ENCODE data around the gene CREB5. TPM values are rescaled to one million over a fixed set of nuclear protein-coding genes. Genes with fewer than 3 reads are reported as not detected.

The CREB5 gene
- total and polyA plus RNA-seq, 2 experiments from 2014 or later, result 2.4 to 4.4 TPM

DNA sequence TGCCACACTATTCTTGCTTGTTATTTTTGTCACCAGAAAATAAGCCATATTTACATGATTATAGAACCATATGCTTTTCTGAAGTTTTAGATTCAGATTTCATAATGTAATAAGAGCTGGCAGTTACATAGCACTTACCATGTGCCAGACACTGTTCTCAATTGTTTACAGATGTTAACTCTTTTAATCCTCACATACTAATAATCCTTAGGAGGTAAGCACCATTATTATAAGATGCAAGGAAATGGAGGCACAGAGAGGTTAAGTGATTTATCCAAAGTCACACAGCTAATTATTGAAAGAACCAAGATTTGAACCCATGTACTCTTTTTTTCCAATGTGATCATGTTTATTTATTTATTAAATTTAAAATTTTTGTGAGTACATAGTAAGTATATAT is 57.2 kb downstream of the CREB5 start:
- H3K4me1 Mint-ChIP-seq, result peaks cover 12% of the 10 kb centered on the region
- H3K4me3 Mint-ChIP-seq, result no peak overlapping the region
- Histone ChIP-seq H3K36me3 (ENCODE audit: insufficient read depth) (no peaks in the 10 kb centered on the region), H2AFZ (no peak overlapping the region), H3K4me2 (no peak overlapping the region), H3K27me3 (ENCODE audit: insufficient read depth) (no peaks in the 10 kb centered on the region), H4K20me1 (replicated peaks; ENCODE audit: insufficient read depth) (no peaks in the 10 kb centered on the region), H3K9me2 (ENCODE audit: insufficient read depth) (no peaks in the 10 kb centered on the region), H3K4me1 (ENCODE audit: insufficient read depth) (no peaks in the 10 kb centered on the region), H3K27ac (ENCODE audit: low read depth) (no peak overlapping the region), H3F3A (replicated peaks; ENCODE audit: low read depth) (no peaks in the 10 kb centered on the region), H3K4me3 (no peak overlapping the region), H3K79me2 (replicated peaks; ENCODE audit: insufficient read depth) (no peaks in the 10 kb centered on the region)
- TF ChIP-seq ZNF114 (CRISPR knock-in tag; IDR thresholded peaks at IDR 0.05), result no peak
- TF ChIP-seq STAT1 (IDR thresholded peaks at IDR 0.05; ENCODE audit: unreplicated experiment), result no peak
- TF ChIP-seq, protein P1, sequence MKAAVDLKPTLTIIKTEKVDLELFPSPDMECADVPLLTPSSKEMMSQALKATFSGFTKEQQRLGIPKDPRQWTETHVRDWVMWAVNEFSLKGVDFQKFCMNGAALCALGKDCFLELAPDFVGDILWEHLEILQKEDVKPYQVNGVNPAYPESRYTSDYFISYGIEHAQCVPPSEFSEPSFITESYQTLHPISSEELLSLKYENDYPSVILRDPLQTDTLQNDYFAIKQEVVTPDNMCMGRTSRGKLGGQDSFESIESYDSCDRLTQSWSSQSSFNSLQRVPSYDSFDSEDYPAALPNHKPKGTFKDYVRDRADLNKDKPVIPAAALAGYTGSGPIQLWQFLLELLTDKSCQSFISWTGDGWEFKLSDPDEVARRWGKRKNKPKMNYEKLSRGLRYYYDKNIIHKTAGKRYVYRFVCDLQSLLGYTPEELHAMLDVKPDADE (IDR thresholded peaks at IDR 0.05), result no peak
- TF ChIP-seq, protein P2, sequence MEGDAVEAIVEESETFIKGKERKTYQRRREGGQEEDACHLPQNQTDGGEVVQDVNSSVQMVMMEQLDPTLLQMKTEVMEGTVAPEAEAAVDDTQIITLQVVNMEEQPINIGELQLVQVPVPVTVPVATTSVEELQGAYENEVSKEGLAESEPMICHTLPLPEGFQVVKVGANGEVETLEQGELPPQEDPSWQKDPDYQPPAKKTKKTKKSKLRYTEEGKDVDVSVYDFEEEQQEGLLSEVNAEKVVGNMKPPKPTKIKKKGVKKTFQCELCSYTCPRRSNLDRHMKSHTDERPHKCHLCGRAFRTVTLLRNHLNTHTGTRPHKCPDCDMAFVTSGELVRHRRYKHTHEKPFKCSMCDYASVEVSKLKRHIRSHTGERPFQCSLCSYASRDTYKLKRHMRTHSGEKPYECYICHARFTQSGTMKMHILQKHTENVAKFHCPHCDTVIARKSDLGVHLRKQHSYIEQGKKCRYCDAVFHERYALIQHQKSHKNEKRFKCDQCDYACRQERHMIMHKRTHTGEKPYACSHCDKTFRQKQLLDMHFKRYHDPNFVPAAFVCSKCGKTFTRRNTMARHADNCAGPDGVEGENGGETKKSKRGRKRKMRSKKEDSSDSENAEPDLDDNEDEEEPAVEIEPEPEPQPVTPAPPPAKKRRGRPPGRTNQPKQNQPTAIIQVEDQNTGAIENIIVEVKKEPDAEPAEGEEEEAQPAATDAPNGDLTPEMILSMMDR (conservative IDR thresholded peaks at IDR 0.05; ENCODE audit: low read depth in 2 of 2), result no peak
- TF ChIP-seq, protein P3, sequence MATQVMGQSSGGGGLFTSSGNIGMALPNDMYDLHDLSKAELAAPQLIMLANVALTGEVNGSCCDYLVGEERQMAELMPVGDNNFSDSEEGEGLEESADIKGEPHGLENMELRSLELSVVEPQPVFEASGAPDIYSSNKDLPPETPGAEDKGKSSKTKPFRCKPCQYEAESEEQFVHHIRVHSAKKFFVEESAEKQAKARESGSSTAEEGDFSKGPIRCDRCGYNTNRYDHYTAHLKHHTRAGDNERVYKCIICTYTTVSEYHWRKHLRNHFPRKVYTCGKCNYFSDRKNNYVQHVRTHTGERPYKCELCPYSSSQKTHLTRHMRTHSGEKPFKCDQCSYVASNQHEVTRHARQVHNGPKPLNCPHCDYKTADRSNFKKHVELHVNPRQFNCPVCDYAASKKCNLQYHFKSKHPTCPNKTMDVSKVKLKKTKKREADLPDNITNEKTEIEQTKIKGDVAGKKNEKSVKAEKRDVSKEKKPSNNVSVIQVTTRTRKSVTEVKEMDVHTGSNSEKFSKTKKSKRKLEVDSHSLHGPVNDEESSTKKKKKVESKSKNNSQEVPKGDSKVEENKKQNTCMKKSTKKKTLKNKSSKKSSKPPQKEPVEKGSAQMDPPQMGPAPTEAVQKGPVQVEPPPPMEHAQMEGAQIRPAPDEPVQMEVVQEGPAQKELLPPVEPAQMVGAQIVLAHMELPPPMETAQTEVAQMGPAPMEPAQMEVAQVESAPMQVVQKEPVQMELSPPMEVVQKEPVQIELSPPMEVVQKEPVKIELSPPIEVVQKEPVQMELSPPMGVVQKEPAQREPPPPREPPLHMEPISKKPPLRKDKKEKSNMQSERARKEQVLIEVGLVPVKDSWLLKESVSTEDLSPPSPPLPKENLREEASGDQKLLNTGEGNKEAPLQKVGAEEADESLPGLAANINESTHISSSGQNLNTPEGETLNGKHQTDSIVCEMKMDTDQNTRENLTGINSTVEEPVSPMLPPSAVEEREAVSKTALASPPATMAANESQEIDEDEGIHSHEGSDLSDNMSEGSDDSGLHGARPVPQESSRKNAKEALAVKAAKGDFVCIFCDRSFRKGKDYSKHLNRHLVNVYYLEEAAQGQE (IDR thresholded peaks at IDR 0.05; ENCODE audit: unreplicated experiment), result no peak
- no peak for TF ChIP-seq CREB1 (CRISPR knock-in tag; IDR thresholded peaks at IDR 0.05; ENCODE audit: low read depth)
- TF ChIP-seq, protein P4, sequence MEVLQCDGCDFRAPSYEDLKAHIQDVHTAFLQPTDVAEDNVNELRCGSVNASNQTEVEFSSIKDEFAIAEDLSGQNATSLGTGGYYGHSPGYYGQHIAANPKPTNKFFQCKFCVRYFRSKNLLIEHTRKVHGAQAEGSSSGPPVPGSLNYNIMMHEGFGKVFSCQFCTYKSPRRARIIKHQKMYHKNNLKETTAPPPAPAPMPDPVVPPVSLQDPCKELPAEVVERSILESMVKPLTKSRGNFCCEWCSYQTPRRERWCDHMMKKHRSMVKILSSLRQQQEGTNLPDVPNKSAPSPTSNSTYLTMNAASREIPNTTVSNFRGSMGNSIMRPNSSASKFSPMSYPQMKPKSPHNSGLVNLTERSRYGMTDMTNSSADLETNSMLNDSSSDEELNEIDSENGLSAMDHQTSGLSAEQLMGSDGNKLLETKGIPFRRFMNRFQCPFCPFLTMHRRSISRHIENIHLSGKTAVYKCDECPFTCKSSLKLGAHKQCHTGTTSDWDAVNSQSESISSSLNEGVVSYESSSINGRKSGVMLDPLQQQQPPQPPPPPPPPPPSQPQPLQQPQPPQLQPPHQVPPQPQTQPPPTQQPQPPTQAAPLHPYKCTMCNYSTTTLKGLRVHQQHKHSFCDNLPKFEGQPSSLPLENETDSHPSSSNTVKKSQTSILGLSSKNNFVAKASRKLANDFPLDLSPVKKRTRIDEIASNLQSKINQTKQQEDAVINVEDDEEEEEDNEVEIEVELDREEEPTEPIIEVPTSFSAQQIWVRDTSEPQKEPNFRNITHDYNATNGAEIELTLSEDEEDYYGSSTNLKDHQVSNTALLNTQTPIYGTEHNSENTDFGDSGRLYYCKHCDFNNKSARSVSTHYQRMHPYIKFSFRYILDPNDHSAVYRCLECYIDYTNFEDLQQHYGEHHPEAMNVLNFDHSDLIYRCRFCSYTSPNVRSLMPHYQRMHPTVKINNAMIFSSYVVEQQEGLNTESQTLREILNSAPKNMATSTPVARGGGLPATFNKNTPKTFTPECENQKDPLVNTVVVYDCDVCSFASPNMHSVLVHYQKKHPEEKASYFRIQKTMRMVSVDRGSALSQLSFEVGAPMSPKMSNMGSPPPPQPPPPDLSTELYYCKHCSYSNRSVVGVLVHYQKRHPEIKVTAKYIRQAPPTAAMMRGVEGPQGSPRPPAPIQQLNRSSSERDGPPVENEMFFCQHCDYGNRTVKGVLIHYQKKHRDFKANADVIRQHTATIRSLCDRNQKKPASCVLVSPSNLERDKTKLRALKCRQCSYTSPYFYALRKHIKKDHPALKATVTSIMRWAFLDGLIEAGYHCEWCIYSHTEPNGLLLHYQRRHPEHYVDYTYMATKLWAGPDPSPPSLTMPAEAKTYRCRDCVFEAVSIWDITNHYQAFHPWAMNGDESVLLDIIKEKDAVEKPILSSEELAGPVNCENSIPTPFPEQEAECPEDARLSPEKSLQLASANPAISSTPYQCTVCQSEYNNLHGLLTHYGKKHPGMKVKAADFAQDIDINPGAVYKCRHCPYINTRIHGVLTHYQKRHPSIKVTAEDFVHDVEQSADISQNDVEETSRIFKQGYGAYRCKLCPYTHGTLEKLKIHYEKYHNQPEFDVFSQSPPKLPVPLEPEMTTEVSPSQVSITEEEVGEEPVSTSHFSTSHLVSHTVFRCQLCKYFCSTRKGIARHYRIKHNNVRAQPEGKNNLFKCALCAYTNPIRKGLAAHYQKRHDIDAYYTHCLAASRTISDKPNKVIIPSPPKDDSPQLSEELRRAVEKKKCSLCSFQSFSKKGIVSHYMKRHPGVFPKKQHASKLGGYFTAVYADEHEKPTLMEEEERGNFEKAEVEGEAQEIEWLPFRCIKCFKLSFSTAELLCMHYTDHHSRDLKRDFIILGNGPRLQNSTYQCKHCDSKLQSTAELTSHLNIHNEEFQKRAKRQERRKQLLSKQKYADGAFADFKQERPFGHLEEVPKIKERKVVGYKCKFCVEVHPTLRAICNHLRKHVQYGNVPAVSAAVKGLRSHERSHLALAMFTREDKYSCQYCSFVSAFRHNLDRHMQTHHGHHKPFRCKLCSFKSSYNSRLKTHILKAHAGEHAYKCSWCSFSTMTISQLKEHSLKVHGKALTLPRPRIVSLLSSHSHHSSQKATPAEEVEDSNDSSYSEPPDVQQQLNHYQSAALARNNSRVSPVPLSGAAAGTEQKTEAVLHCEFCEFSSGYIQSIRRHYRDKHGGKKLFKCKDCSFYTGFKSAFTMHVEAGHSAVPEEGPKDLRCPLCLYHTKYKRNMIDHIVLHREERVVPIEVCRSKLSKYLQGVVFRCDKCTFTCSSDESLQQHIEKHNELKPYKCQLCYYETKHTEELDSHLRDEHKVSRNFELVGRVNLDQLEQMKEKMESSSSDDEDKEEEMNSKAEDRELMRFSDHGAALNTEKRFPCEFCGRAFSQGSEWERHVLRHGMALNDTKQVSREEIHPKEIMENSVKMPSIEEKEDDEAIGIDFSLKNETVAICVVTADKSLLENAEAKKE (CRISPR knock-in tag; IDR thresholded peaks at IDR 0.05), result no peak
- no peak for TF ChIP-seq POLR2AphosphoS5 (IDR thresholded peaks at IDR 0.05; ENCODE audit: low read depth)
- TF ChIP-seq ZNF331 (CRISPR knock-in tag; IDR thresholded peaks at IDR 0.05; ENCODE audit: low read depth), result no peak
- TF ChIP-seq NANOG (IDR thresholded peaks at IDR 0.05; ENCODE audit: borderline replicate concordance), result no peak
- no peak for TF ChIP-seq EZH2phosphoT487 (IDR thresholded peaks at IDR 0.05; ENCODE audit: unreplicated experiment)
- no peak for TF ChIP-seq JUNB (IDR thresholded peaks at IDR 0.05; ENCODE audit: unreplicated experiment)
- no peak for TF ChIP-seq EZH2 (IDR thresholded peaks at IDR 0.05; ENCODE audit: low read depth, unreplicated experiment)
- no peak for ATAC-seq
- H3K27me3 Mint-ChIP-seq (ENCODE audit: insufficient read depth, low read depth, poor library complexity), result peaks cover 6% of the 10 kb centered on the region
- no peaks in the 10 kb centered on the region for H3K36me3 Mint-ChIP-seq (ENCODE audit: low read depth)
- H3K27ac Mint-ChIP-seq, result no peak overlapping the region
- H3K9me3 Mint-ChIP-seq, result no peaks in the 10 kb centered on the region
- DNase-seq (ENCODE audit: low spot score), result no peak
